ENCODE measurements around the gene LTO1. TPM values are rescaled to one million over a fixed set of nuclear protein-coding genes. Genes with fewer than 3 reads are reported as not detected.

Gene LTO1
- total and polyA plus RNA-seq, 10 of the 15 experiments (the other 5 are each of a cell fraction or from before 2014, with no cell fraction given), result 2.6 to 27.5 (median 14.4) TPM

DNA sequence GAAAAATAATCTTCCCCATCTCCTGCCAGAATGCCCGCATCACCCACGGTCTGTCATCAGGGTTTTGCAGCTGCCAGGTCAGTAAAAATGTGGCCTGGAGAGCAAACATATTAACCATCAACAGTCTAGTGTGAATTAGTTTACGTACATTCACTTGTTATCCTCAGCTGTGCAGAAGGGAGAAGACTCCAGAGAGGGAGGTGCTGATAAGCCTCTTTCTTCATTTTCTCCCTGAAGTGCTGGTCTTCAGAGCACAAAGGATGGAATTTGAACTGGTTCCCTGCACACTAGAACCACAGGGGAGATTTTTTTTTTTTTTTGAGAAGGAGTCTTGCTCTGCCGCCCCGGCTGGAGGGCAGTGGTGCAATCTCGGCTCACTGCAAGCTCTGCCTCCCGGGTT is 20.4 kb upstream of the LTO1 start:
- no peak overlapping the region for H3K27ac ChIP-seq (ENCODE audit: control insufficient read depth, insufficient read depth)
- H3K36me3 ChIP-seq (ENCODE audit: control insufficient read depth in 2 of 2, insufficient read depth in 2 of 2, low read length in 1 of 2), result no peaks in the 10 kb centered on the region
- H3K79me2 ChIP-seq (ENCODE audit: control insufficient read depth, insufficient read depth, low read length), result no peaks in the 10 kb centered on the region
- RAD21 ChIA-PET (ENCODE audit: unreplicated experiment), result no interaction called here
- H3K27me3 ChIP-seq (replicated peaks in 1 of 2; ENCODE audit: control insufficient read depth in 2 of 2, insufficient read depth in 2 of 2, low read length in 1 of 2), result peaks cover 5 to 6% of the 10 kb centered on the region in 2 experiments
- SMC1A ChIA-PET (ENCODE audit: uncharacterized antibody, unreplicated experiment), result no interaction called here
- BruUV-seq (replicated peaks), result no TSS peak
- no peaks in the 10 kb centered on the region; the same call in 1 of the 2 replicates for H3K4me1 ChIP-seq (ENCODE audit: control insufficient read depth, insufficient read depth, low read length)
- no peaks in the 10 kb centered on the region for H3K9me3 ChIP-seq (replicated peaks; ENCODE audit: control insufficient read depth, insufficient read depth, low read length)
- ATAC-seq, result no peak
- POLR2A ChIA-PET, result no interaction called here
- no peak for FAIRE-seq
- H4K20me1 ChIP-seq (ENCODE audit: control insufficient read depth, insufficient read depth), result no peaks in the 10 kb centered on the region
- 48% methylated on average over 7 of the region's 7 CpGs for WGBS (ENCODE audit: insufficient coverage, insufficient replicate concordance, low lambda C conversion rate, missing lambda C conversion rate)
- DNase-seq (ENCODE audit: low read depth, low spot score), result no peak
- TF ChIP-seq, protein P1, sequence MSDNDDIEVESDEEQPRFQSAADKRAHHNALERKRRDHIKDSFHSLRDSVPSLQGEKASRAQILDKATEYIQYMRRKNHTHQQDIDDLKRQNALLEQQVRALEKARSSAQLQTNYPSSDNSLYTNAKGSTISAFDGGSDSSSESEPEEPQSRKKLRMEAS (IDR thresholded peaks at IDR 0.05; ENCODE audit: low read depth, low read length), result no peak
- TF ChIP-seq MEF2B (IDR thresholded peaks at IDR 0.05; ENCODE audit: partially characterized antibody, poor library complexity, severe bottlenecking) (no peak), CBFB (IDR thresholded peaks at IDR 0.05; ENCODE audit: low read depth) (no peak), ZBED1 (IDR thresholded peaks at IDR 0.05; ENCODE audit: borderline replicate concordance) (no peak), YY1 (IDR thresholded peaks at IDR 0.05; ENCODE audit: low read depth, low read length) (no peak), HCFC1 (IDR thresholded peaks at IDR 0.05; ENCODE audit: low read length) (no peak), SRF (IDR thresholded peaks at IDR 0.05; ENCODE audit: low read depth in 2 of 2, low read length in 2 of 2) (no peak), RUNX3 (IDR thresholded peaks at IDR 0.05; ENCODE audit: low read length) (no peak), HDGF (IDR thresholded peaks at IDR 0.05) (no peak), RAD51 (IDR thresholded peaks at IDR 0.05) (no peak)
- TF ChIP-seq, protein P2, sequence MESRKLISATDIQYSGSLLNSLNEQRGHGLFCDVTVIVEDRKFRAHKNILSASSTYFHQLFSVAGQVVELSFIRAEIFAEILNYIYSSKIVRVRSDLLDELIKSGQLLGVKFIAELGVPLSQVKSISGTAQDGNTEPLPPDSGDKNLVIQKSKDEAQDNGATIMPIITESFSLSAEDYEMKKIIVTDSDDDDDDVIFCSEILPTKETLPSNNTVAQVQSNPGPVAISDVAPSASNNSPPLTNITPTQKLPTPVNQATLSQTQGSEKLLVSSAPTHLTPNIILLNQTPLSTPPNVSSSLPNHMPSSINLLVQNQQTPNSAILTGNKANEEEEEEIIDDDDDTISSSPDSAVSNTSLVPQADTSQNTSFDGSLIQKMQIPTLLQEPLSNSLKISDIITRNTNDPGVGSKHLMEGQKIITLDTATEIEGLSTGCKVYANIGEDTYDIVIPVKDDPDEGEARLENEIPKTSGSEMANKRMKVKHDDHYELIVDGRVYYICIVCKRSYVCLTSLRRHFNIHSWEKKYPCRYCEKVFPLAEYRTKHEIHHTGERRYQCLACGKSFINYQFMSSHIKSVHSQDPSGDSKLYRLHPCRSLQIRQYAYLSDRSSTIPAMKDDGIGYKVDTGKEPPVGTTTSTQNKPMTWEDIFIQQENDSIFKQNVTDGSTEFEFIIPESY (IDR thresholded peaks at IDR 0.05), result no peak
- TF ChIP-seq, protein P3, sequence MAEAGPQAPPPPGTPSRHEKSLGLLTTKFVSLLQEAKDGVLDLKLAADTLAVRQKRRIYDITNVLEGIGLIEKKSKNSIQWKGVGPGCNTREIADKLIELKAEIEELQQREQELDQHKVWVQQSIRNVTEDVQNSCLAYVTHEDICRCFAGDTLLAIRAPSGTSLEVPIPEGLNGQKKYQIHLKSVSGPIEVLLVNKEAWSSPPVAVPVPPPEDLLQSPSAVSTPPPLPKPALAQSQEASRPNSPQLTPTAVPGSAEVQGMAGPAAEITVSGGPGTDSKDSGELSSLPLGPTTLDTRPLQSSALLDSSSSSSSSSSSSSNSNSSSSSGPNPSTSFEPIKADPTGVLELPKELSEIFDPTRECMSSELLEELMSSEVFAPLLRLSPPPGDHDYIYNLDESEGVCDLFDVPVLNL (IDR thresholded peaks at IDR 0.05; ENCODE audit: low read depth, low read length), result no peak
- no peak overlapping the region for H3K4me2 ChIP-seq (ENCODE audit: control insufficient read depth, insufficient read depth)
- in situ Hi-C loops (cut with MboI) (no loop called here), intact Hi-C loops (cut with micrococcal nuclease; ENCODE audit: unreplicated experiment) (no loop called here)
- no peak overlapping the region for H3K9ac ChIP-seq (ENCODE audit: control insufficient read depth, insufficient read depth, low read length)
- CTCF ChIA-PET, result no interaction called here
- no peak overlapping the region for H2AFZ ChIP-seq (ENCODE audit: control insufficient read depth, low read depth, low read length)
- H3K4me3 ChIP-seq, result no peak overlapping the region
